ENCODE measurements around the gene SHC1.

Gene SHC1

DNA sequence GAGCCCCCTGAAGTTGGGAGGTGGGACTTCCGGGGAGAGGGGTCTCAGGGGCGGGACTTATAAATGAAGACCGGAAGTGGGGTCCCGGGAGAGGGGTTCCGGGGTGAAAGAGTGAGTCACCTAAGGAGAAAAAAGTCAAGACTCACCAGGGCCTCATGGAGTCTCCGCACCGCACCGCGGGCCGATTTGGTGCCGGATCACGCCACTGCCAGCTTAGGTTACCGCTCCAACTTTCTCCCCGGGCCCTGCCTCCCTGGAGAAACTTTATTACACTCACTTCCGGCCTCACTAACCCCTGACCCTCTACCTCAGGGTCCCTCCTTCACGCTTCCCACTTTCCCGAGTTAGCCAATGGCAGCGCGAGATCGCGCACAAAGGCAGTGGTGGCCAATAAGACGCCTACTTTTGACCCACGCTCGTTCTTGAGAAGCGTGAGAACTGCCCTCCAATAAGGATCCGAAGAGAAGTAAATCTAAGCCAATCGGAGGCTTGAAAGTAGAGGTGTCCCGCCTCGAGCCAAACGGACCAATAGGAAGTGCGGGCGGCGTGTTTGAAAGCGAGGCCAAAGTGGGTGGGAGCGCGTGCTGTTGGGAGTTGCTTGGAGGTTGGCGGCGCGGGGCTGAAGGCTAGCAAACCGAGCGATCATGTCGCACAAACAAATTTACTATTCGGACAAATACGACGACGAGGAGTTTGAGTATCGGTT, 3.7 kb upstream of the SHC1 start, which contains the start of gene CKS1B:
CKS1B (plus strand) TSS at position 580 of the 706 bp plus-strand sequence; CDS start at position 645, 65 bp downstream.
- Histone ChIP-seq H3K27ac (ENCODE audit: low read depth, low read length) (peak within 1 kb of the TSS; percentile 96), H3K9ac (ENCODE audit: low read length) (peak within 1 kb of the TSS; percentile 98), H3K4me2 (ENCODE audit: low read length) (peak within 1 kb of the TSS; percentile 55), H3K18ac (ENCODE audit: low read length) (peak within 1 kb of the TSS; percentile 96), H3K4ac (ENCODE audit: low read depth, low read length) (peak within 1 kb of the TSS; percentile 95), H3K79me2 (ENCODE audit: control insufficient read depth, insufficient read depth, low read length) (peaks cover 51% of the 10 kb centered on the region), H3K36me3 (ENCODE audit: control insufficient read depth, insufficient read depth, low read length) (peaks cover 2% of the 10 kb centered on the region), H2BK15ac (replicated peaks; ENCODE audit: low read depth) (no peak within 1 kb of the TSS), H2BK120ac (ENCODE audit: low read depth, low read length) (peak within 1 kb of the TSS; percentile 10), H2BK5ac (ENCODE audit: low read length) (peak within 1 kb of the TSS; percentile 95), H4K5ac (ENCODE audit: low read length) (no peak within 1 kb of the TSS), H3K4me3 (ENCODE audit: low read length) (peak within 1 kb of the TSS; percentile 92), H4K8ac (ENCODE audit: low read depth, low read length) (no peak within 1 kb of the TSS), H3K23ac (ENCODE audit: low read length) (no peak within 1 kb of the TSS), H3K56ac (ENCODE audit: low read length) (peak within 1 kb of the TSS; percentile 98), H3K4me1 (ENCODE audit: control insufficient read depth, low read depth, low read length) (peaks cover 11% of the 10 kb centered on the region), H3K27me3 (ENCODE audit: insufficient read depth, low read length, poor library complexity) (no peaks in the 10 kb centered on the region), H3K79me1 (ENCODE audit: low read length) (peaks cover 6% of the 10 kb centered on the region), H2AK5ac (ENCODE audit: low read length) (peak within 1 kb of the TSS; percentile 89)
- WGBS (ENCODE audit: extremely low coverage, insufficient coverage, low lambda C conversion rate), result no CpG with 5 or more reads among the region's 47 CpGs
- peak; percentile 100 for DNase-seq

DNA sequence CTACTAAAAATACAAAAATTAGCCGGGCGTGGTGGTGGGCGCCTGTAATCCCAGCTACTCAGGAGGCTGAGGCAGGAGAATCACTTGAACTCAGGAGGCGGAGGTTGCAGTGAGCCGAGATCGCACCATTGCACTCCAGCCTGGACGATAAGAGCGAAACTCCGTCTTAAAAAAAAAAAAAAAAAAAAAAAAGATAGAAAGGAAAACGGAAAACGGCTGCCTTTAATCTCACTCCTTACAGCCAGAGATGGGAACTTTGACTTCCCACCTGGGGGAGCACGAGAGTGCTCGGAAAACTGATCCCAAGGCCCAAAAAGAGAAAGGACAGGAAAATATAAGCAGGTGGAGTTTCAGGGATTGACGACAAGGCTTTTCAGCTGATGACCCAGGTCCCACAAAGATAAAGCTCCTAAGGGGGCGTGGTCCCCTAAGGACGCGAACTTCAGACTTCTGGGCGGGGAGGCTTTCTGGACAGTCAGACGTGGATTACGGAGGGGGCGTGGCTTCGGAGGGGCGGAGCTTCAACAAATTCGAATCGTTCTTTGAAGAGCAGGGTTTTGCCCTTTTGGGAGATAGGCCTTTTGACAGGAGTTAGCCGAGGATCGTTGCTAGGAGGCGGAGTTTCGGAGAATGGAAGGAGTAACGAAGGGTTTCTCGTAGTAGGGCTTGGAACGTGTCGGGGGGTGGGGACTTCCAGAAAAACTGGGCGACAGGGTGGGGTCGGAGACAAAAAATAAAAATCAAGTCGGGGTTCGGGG, 3.0 kb upstream of the SHC1 start:
- Histone ChIP-seq H3K79me2 (ENCODE audit: control insufficient read depth, insufficient read depth, low read length) (peaks cover 58% of the 10 kb centered on the region), H3K4me3 (ENCODE audit: low read length) (peak overlapping the region; percentile 62), H2BK15ac (replicated peaks; ENCODE audit: low read depth) (no peak overlapping the region), H4K8ac (ENCODE audit: low read depth, low read length) (no peak overlapping the region), H3K4me1 (ENCODE audit: control insufficient read depth, low read depth, low read length) (peaks cover 11% of the 10 kb centered on the region), H3K36me3 (ENCODE audit: control insufficient read depth, insufficient read depth, low read length) (peaks cover 2% of the 10 kb centered on the region), H3K27ac (ENCODE audit: low read depth, low read length) (peak overlapping the region; percentile 96), H3K4me2 (ENCODE audit: low read length) (peak overlapping the region; percentile 55), H3K56ac (ENCODE audit: low read length) (peak overlapping the region; percentile 98), H3K79me1 (ENCODE audit: low read length) (peaks cover 10% of the 10 kb centered on the region), H2BK120ac (ENCODE audit: low read depth, low read length) (no peak overlapping the region), H3K4ac (ENCODE audit: low read depth, low read length) (peak overlapping the region; percentile 98), H3K18ac (ENCODE audit: low read length) (peak overlapping the region; percentile 96), H3K27me3 (ENCODE audit: insufficient read depth, low read length, poor library complexity) (no peaks in the 10 kb centered on the region), H4K5ac (ENCODE audit: low read length) (no peak overlapping the region), H3K9ac (ENCODE audit: low read length) (peak overlapping the region; percentile 72), H3K23ac (ENCODE audit: low read length) (no peak overlapping the region), H2BK5ac (ENCODE audit: low read length) (peak overlapping the region; percentile 80), H2AK5ac (ENCODE audit: low read length) (no peak overlapping the region)
- no CpG with 5 or more reads among the region's 37 CpGs for WGBS (ENCODE audit: extremely low coverage, insufficient coverage, low lambda C conversion rate)
- DNase-seq, result peak; percentile 100

- peak overlapping the region; percentile 81 for H3K18ac ChIP-seq (ENCODE audit: low read length)
- H3K27me3 ChIP-seq (ENCODE audit: insufficient read depth, low read length, poor library complexity), result no peaks in the 10 kb centered on the region
- no peak overlapping the region for H4K8ac ChIP-seq (ENCODE audit: low read depth, low read length)
- peaks cover 15% of the 10 kb centered on the region for H3K79me1 ChIP-seq (ENCODE audit: low read length)
- H2BK120ac ChIP-seq (ENCODE audit: low read depth, low read length), result peak overlapping the region; percentile 49
- H3K4me3 ChIP-seq (ENCODE audit: low read length), result peak overlapping the region; percentile 36
- peak overlapping the region; percentile 7 for H2AK5ac ChIP-seq (ENCODE audit: low read length)
- H3K56ac ChIP-seq (ENCODE audit: low read length), result peak overlapping the region; percentile 98
- H3K23ac ChIP-seq (ENCODE audit: low read length), result no peak overlapping the region
- peak overlapping the region; percentile 96 for H3K27ac ChIP-seq (ENCODE audit: low read depth, low read length)
- H2BK5ac ChIP-seq (ENCODE audit: low read length), result peak overlapping the region; percentile 100
- whole genome bisulfite sequencing (ENCODE audit: extremely low coverage, insufficient coverage, low lambda C conversion rate), result no CpG with 5 or more reads among the region's 18 CpGs
- no peak overlapping the region for H2BK15ac ChIP-seq (replicated peaks; ENCODE audit: low read depth)
- H3K4me1 ChIP-seq (ENCODE audit: control insufficient read depth, low read depth, low read length), result peaks cover 11% of the 10 kb centered on the region
- H3K36me3 ChIP-seq (ENCODE audit: control insufficient read depth, insufficient read depth, low read length), result no peaks in the 10 kb centered on the region
- peak overlapping the region; percentile 98 for H3K4ac ChIP-seq (ENCODE audit: low read depth, low read length)
- peak overlapping the region; percentile 29 for H4K5ac ChIP-seq (ENCODE audit: low read length)
- H3K79me2 ChIP-seq (ENCODE audit: control insufficient read depth, insufficient read depth, low read length), result peaks cover 58% of the 10 kb centered on the region
- DNase-seq, result peak; percentile 99
- peak overlapping the region; percentile 72 for H3K9ac ChIP-seq (ENCODE audit: low read length)
- H3K4me2 ChIP-seq (ENCODE audit: low read length), result peak overlapping the region; percentile 54
Observed at GRCh38 chr1:154972517-154973343, 2.2 kb upstream of the SHC1 start.

- H3K4ac ChIP-seq (ENCODE audit: low read depth, low read length), result peak overlapping the region; percentile 29
- no peak for DNase-seq
- peak overlapping the region; percentile 37 for H3K4me2 ChIP-seq (ENCODE audit: low read length)
- peaks cover 5% of the 10 kb centered on the region for H3K36me3 ChIP-seq (ENCODE audit: control insufficient read depth, insufficient read depth, low read length)
- H3K56ac ChIP-seq (ENCODE audit: low read length), result peak overlapping the region; percentile 96
- H3K4me1 ChIP-seq (ENCODE audit: control insufficient read depth, low read depth, low read length), result peaks cover 11% of the 10 kb centered on the region
- peaks cover 19% of the 10 kb centered on the region for H3K79me1 ChIP-seq (ENCODE audit: low read length)
- H4K8ac ChIP-seq (ENCODE audit: low read depth, low read length), result no peak overlapping the region
- no peaks in the 10 kb centered on the region for H3K27me3 ChIP-seq (ENCODE audit: insufficient read depth, low read length, poor library complexity)
- peak overlapping the region; percentile 91 for H2BK5ac ChIP-seq (ENCODE audit: low read length)
- H2BK120ac ChIP-seq (ENCODE audit: low read depth, low read length), result peak overlapping the region; percentile 40
- no peak overlapping the region for H2AK5ac ChIP-seq (ENCODE audit: low read length)
- H2BK15ac ChIP-seq (replicated peaks; ENCODE audit: low read depth), result no peak overlapping the region
- peak overlapping the region; percentile 81 for H3K18ac ChIP-seq (ENCODE audit: low read length)
- H3K4me3 ChIP-seq (ENCODE audit: low read length), result no peak overlapping the region
- no peak overlapping the region for H3K23ac ChIP-seq (ENCODE audit: low read length)
- peak overlapping the region; percentile 69 for H3K9ac ChIP-seq (ENCODE audit: low read length)
- H3K79me2 ChIP-seq (ENCODE audit: control insufficient read depth, insufficient read depth, low read length), result peaks cover 57% of the 10 kb centered on the region
- no CpG with 5 or more reads among the region's 3 CpGs for WGBS (ENCODE audit: extremely low coverage, insufficient coverage, low lambda C conversion rate)
- peak overlapping the region; percentile 96 for H3K27ac ChIP-seq (ENCODE audit: low read depth, low read length)
- no peak overlapping the region for H4K5ac ChIP-seq (ENCODE audit: low read length)
Observed at GRCh38 chr1:154972213-154972516, 1.6 kb upstream of the SHC1 start.

DNA sequence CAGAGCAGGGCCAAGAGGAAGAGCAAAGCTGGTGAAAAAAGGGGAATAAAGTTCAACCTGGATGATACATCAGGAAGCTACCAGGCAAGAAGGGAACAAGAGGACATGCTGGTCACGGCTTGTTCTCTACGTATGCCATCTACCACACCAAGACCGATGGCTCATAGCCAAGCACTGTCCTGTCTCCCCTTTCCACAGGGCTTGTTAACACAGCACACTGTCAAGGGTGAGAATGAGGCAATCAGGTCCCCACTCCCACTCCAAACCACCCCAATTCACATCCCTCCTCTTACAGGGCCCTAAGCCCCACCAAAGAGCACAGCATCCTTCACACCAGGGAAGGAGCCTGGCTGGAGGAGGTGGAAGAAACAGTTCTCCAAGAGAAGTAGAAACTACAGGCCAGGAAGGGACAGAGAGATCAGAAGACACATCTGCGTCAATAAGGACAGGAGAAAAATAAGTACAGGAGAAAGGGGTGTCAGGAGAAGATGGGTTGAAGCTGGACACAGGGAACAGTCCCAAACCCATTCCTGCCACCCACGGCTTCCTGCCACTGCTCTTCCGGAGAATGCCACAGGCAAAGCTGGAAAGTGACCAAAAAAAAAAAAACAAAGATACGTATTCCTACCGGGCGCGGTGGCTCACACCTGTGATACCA, 923 bp upstream of the SHC1 start:
- Histone ChIP-seq H3K27ac (ENCODE audit: low read depth, low read length) (peak overlapping the region; percentile 96), H3K4me1 (ENCODE audit: control insufficient read depth, low read depth, low read length) (peaks cover 9% of the 10 kb centered on the region)
- no CpG with 5 or more reads among the region's 10 CpGs for WGBS (ENCODE audit: extremely low coverage, insufficient coverage, low lambda C conversion rate)

More for the DNA sequence above, 923 bp upstream of the SHC1 start:
- Histone ChIP-seq H3K27me3 (ENCODE audit: insufficient read depth, low read length, poor library complexity) (no peaks in the 10 kb centered on the region), H2AK5ac (ENCODE audit: low read length) (peak overlapping the region; percentile 93), H3K23ac (ENCODE audit: low read length) (peak overlapping the region; percentile 48), H3K36me3 (ENCODE audit: control insufficient read depth, insufficient read depth, low read length) (peaks cover 9% of the 10 kb centered on the region), H3K4me3 (ENCODE audit: low read length) (no peak overlapping the region), H4K8ac (ENCODE audit: low read depth, low read length) (no peak overlapping the region), H4K5ac (ENCODE audit: low read length) (peak overlapping the region; percentile 85), H3K79me1 (ENCODE audit: low read length) (peaks cover 20% of the 10 kb centered on the region), H2BK5ac (ENCODE audit: low read length) (peak overlapping the region; percentile 94), H3K18ac (ENCODE audit: low read length) (peak overlapping the region; percentile 11), H3K56ac (ENCODE audit: low read length) (peak overlapping the region; percentile 95), H2BK15ac (replicated peaks; ENCODE audit: low read depth) (no peak overlapping the region), H3K4me2 (ENCODE audit: low read length) (peak overlapping the region; percentile 30), H2BK120ac (ENCODE audit: low read depth, low read length) (peak overlapping the region; percentile 5), H3K79me2 (ENCODE audit: control insufficient read depth, insufficient read depth, low read length) (peaks cover 50% of the 10 kb centered on the region), H3K4ac (ENCODE audit: low read depth, low read length) (peak overlapping the region; percentile 61), H3K9ac (ENCODE audit: low read length) (peak overlapping the region; percentile 71)
- peak; percentile 48 for DNase-seq
